ENCODE data around the gene NKX2-3. TPM values are rescaled to one million over a fixed set of nuclear protein-coding genes. Genes with fewer than 3 reads are reported as not detected.

The NKX2-3 gene
- total RNA-seq, 1 experiment from 2014 or later = 0.15 TPM

GRCh38 chr10:99487125-99487807, 45.5 kb upstream of the NKX2-3 start:
- Histone ChIP-seq H3K27ac (ENCODE audit: low read length) (no peak overlapping the region), H3K4me1 (ENCODE audit: control insufficient read depth, insufficient read depth, low read length) (no peaks in the 10 kb centered on the region), H3K36me3 (ENCODE audit: control insufficient read depth, insufficient read depth, low read length) (no peaks in the 10 kb centered on the region), H3K4me3 (ENCODE audit: low read depth in 2 of 2, low read length in 2 of 2) (no peak overlapping the region), H3K9me3 (ENCODE audit: control insufficient read depth, insufficient read depth, low read depth, low read length) (no peaks in the 10 kb centered on the region), H3K27me3 (ENCODE audit: control insufficient read depth, insufficient read depth, low read length) (peaks cover 53% of the 10 kb centered on the region)
- no peak for DNase-seq (ENCODE audit: low read depth, low spot score)
- BruUV-seq (replicated peaks) = no TSS peak
- intact Hi-C loops (cut with micrococcal nuclease; ENCODE audit: unreplicated experiment) (no loop called here), in situ Hi-C loops (cut with HindIII; ENCODE audit: low pct_unique_long_range_greater_than_20kb, low sequenced_read_pairs) (no loop called here)
- ChIA-PET CTCF (no interaction called here), POLR2A (interaction anchor here (0.5 kb wide), 1 partner anchor 48 kb away, joined by 4 read pairs; no protein-coding TSS in a partner anchor)
- TF ChIP-seq POLR2AphosphoS5 (IDR thresholded peaks at IDR 0.05; ENCODE audit: low read depth, low read length) (no peak), SIN3A (IDR thresholded peaks at IDR 0.05; ENCODE audit: borderline replicate concordance, insufficient read depth, low read depth, low read length) (no peak), REST (IDR thresholded peaks at IDR 0.05; ENCODE audit: insufficient read depth in 1 of 2, low read depth in 2 of 2, low read length in 1 of 2) (no peak), CTCF (IDR thresholded peaks at IDR 0.05) (no peak), TCF7L2 (IDR thresholded peaks at IDR 0.05; ENCODE audit: low read depth, low read length) (no peak)
- no peak for ATAC-seq

- in situ Hi-C loops (cut with HindIII; ENCODE audit: low pct_unique_long_range_greater_than_20kb, low sequenced_read_pairs) (no loop called here), intact Hi-C loops (cut with micrococcal nuclease; ENCODE audit: unreplicated experiment) (no loop called here)
- TF ChIP-seq REST (IDR thresholded peaks at IDR 0.05; ENCODE audit: insufficient read depth in 1 of 2, low read depth in 2 of 2, low read length in 1 of 2) (no peak), TCF7L2 (IDR thresholded peaks at IDR 0.05; ENCODE audit: low read depth, low read length) (no peak), CTCF (IDR thresholded peaks at IDR 0.05) (no peak), POLR2AphosphoS5 (IDR thresholded peaks at IDR 0.05; ENCODE audit: low read depth, low read length) (no peak)
- ChIA-PET CTCF (no interaction called here), POLR2A (interaction anchor here (0.5 kb wide), 1 partner anchor 101 kb away, joined by 3 read pairs; no protein-coding TSS in a partner anchor)
- Histone ChIP-seq H3K4me1 (ENCODE audit: control insufficient read depth, insufficient read depth, low read length) (no peaks in the 10 kb centered on the region), H3K36me3 (ENCODE audit: control insufficient read depth, insufficient read depth, low read length) (no peaks in the 10 kb centered on the region), H3K4me3 (ENCODE audit: low read depth in 2 of 2, low read length in 2 of 2) (no peak overlapping the region), H3K27me3 (ENCODE audit: control insufficient read depth, insufficient read depth, low read length) (peaks cover 42% of the 10 kb centered on the region), H3K27ac (ENCODE audit: low read length) (no peak overlapping the region), H3K9me3 (ENCODE audit: control insufficient read depth, insufficient read depth, low read depth, low read length) (no peaks in the 10 kb centered on the region)
- no peak for DNase-seq (ENCODE audit: low read depth, low spot score)
- BruUV-seq (replicated peaks) = no TSS peak
- no peak for ATAC-seq
These were observed 43.5 kb upstream of the NKX2-3 start for GRCh38 chr10:99489271-99489670.

Data from Panc1 (cell line).